Hepatocyte (in vitro differentiated cells): Measurements from ENCODE around the gene ATP8A2. TPM values are rescaled to one million over a fixed set of nuclear protein-coding genes. Genes with fewer than 3 reads are reported as not detected.
"Not testable (repeated sequence)": the region's sequence is repeated elsewhere in the genome, so short reads cannot be mapped to it uniquely, and the experiment has no call there.

ENCODE experiments used
- DNase-seq: peaks from one replicate; pipeline ENCODE4 v3.0.0-alpha.2; 2016; ENCODE audit warnings: low spot score
- H2AFZ ChIP-seq: fragments of 200-600 bp; sonication (generic); 2 replicates; pipeline ENCODE4 v1.6.0; 2016; ENCODE audit warnings: antibody characterized with exemption, mild to moderate bottlenecking
- H3K27ac ChIP-seq: fragments of 200-600 bp; sonication (generic); 2 replicates; pipeline ENCODE4 v1.5.1; 2016; ENCODE audit warnings: mild to moderate bottlenecking
- H3K27me3 ChIP-seq: fragments of 200-600 bp; sonication (generic); 2 replicates; pipeline ENCODE4 v1.6.1; 2016
- H3K36me3 ChIP-seq: fragments of 200-600 bp; sonication (generic); replicated peaks from 2 replicates; pipeline ENCODE4 v1.5.1; 2016; ENCODE audit warnings: low read depth; ENCODE audit not compliant: insufficient read depth
- H3K4me1 ChIP-seq: fragments of 200-600 bp; sonication (generic); 2 replicates; pipeline ENCODE4 v1.5.1; 2016; ENCODE audit warnings: mild to moderate bottlenecking, moderate library complexity; ENCODE audit not compliant: insufficient read depth
- H3K4me2 ChIP-seq: fragments of 200-600 bp; sonication (generic); 2 replicates; pipeline ENCODE4 v1.6.0; 2016
- H3K4me3 ChIP-seq: fragments of 200-600 bp; sonication (generic); 2 replicates; pipeline ENCODE4 v1.5.1; 2016; ENCODE audit warnings: mild to moderate bottlenecking
- H3K79me2 ChIP-seq: fragments of 200-600 bp; sonication (generic); 2 replicates; pipeline ENCODE4 v1.6.0; 2017; ENCODE audit warnings: mild to moderate bottlenecking
- H3K9me2 ChIP-seq: fragments of 200-600 bp; sonication (generic); replicated peaks from 2 replicates; pipeline ENCODE4 v1.6.0; 2017; ENCODE audit warnings: mild to moderate bottlenecking; ENCODE audit not compliant: insufficient read depth
- H3K9me3 ChIP-seq: fragments of 200-600 bp; sonication (generic); 2 replicates; pipeline ENCODE4 v1.5.1; 2016; ENCODE audit warnings: low read depth, mild to moderate bottlenecking
- H4K20me1 ChIP-seq: fragments of 200-600 bp; sonication (generic); 2 replicates; pipeline ENCODE4 v1.6.0; 2016; ENCODE audit warnings: mild to moderate bottlenecking; ENCODE audit not compliant: insufficient read depth, poor library complexity, severe bottlenecking
- EZH2 ChIP-seq: fragments of 200-600 bp; sonication (generic); IDR thresholded peaks from 2 replicates; pipeline ENCODE4 v1.6.1; 2016; ENCODE audit warnings: antibody characterized with exemption, mild to moderate bottlenecking, borderline replicate concordance
- EZH2phosphoT487 ChIP-seq: fragments of 200-600 bp; sonication (generic); IDR thresholded peaks from one replicate; pipeline ENCODE4 v1.6.1; 2018; ENCODE audit warnings: antibody characterized with exemption, mild to moderate bottlenecking, low read depth, moderate library complexity; ENCODE audit not compliant: unreplicated experiment, severe bottlenecking
- WGBS: methylation state at CpG from one replicate; pipeline ENCODE4 v1.1.6; 2016; ENCODE audit warnings: low lambda C conversion rate; ENCODE audit errors: missing lambda C conversion rate; 5-methylcytosine and 5-hydroxymethylcytosine counted together
- polyA plus RNA-seq: library from polyadenylated mRNA; unstranded; fragments of >200 nt; fragmentation: Nextera tagmentation; extraction: Ambion mirVana; gene quantifications from 2 replicates; pipeline ENCODE4 v1.2.1, GENCODE V29; 2016
- total RNA-seq: library from RNA; depleted of rRNA; stranded (reverse); fragments of >200 nt; gene quantifications from 2 replicates; pipeline ENCODE4 v1.2.3, GENCODE V29; 2014
- TF ChIP-seq, protein P1 (sequence below): fragments of 200-600 bp; sonication (generic); IDR thresholded peaks from 2 replicates; pipeline ENCODE4 v1.5.1; 2016; ENCODE audit warnings: antibody characterized with exemption, mild to moderate bottlenecking; ENCODE audit not compliant: poor library complexity

Gene ATP8A2
- total and polyA plus RNA-seq, 2 experiments from 2014 or later, result 2.1 to 3.1 TPM

DNA sequence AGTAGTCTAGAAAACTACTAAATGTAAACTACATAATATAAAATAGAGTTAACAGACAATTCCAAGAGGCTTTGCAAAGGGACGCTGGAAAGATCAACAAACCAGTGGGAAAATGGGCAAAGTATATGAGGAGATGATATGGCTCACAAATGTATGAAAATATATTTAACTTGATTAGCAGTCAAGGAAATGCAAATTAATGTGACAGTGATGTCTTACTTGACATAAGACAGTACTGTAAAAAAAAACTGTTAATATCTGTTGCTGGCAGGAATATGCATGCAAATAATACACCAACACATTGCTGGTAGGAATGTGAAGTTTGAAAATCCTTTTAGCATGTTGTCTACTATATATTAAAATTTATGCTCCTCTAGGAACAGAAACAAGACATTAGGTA lies 136.1 kb downstream of the ATP8A2 start:
- no peak overlapping the region for H3K4me3 ChIP-seq
- DNase-seq, result no peak
- no peaks in the 10 kb centered on the region for H3K9me3 ChIP-seq
- WGBS, result 85% methylated on average over 1 of the region's 1 CpG
- H3K4me2 ChIP-seq, result no peak overlapping the region
- no peaks in the 10 kb centered on the region for H3K79me2 ChIP-seq
- H3K4me1 ChIP-seq, result no peaks in the 10 kb centered on the region
- TF ChIP-seq EZH2 (no peak), EZH2phosphoT487 (no peak)
- TF ChIP-seq, protein P1, sequence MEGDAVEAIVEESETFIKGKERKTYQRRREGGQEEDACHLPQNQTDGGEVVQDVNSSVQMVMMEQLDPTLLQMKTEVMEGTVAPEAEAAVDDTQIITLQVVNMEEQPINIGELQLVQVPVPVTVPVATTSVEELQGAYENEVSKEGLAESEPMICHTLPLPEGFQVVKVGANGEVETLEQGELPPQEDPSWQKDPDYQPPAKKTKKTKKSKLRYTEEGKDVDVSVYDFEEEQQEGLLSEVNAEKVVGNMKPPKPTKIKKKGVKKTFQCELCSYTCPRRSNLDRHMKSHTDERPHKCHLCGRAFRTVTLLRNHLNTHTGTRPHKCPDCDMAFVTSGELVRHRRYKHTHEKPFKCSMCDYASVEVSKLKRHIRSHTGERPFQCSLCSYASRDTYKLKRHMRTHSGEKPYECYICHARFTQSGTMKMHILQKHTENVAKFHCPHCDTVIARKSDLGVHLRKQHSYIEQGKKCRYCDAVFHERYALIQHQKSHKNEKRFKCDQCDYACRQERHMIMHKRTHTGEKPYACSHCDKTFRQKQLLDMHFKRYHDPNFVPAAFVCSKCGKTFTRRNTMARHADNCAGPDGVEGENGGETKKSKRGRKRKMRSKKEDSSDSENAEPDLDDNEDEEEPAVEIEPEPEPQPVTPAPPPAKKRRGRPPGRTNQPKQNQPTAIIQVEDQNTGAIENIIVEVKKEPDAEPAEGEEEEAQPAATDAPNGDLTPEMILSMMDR, result no peak
- H4K20me1 ChIP-seq, result no peaks in the 10 kb centered on the region
- H3K27me3 ChIP-seq, result no peaks in the 10 kb centered on the region
- no peak overlapping the region for H2AFZ ChIP-seq
- H3K27ac ChIP-seq, result no peak overlapping the region
- no peaks in the 10 kb centered on the region for H3K36me3 ChIP-seq
- no peaks in the 10 kb centered on the region for H3K9me2 ChIP-seq

DNA sequence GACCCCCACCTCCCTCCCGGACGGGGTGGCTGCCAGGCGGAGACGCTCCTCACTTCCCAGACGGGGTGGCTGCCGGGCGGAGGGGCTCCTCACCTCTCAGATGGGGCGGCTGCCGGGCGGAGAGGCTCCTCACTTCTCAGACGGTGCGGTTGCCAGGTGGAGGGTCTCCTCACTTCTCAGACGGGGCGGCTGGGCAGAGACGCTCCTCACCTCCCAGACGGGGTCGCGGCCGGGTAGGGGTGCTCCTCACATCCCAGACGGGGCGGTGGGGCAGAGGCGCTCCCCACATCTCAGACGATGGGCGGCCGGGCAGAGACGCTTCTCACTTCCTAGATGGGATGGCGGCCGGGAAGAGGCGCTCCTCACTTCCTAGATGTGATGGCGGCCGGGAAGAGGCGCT lies 141.3 kb downstream of the ATP8A2 start:
- H3K9me3 ChIP-seq, H3K27ac ChIP-seq: not testable (repeated sequence)

DNA sequence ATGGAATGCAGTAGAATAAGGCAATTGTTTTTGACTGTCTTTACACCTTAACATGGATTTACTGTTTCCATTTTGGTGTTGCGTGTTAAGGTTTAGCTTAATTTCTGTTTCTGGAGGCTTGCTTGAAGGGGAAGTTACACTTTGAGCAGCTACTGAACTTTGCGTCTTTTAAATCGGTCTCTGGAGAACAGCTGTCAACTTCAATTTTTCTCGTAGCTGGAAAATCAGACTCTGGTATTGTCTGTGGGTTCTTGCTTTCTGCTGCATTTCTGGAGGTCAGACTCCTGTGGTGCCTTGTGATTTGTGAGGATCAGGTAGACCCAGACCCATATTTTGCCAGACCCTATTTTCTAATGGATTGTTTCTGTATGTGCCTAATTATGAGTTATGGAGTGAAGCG lies 146.7 kb downstream of the ATP8A2 start:
- Histone ChIP-seq H3K27ac (no peak overlapping the region), H3K4me2 (no peak overlapping the region), H3K27me3 (no peaks in the 10 kb centered on the region), H3K9me3 (no peaks in the 10 kb centered on the region), H3K9me2 (no peaks in the 10 kb centered on the region), H3K4me3 (no peak overlapping the region), H3K79me2 (no peaks in the 10 kb centered on the region), H2AFZ (no peak overlapping the region), H3K36me3 (no peaks in the 10 kb centered on the region), H3K4me1 (no peaks in the 10 kb centered on the region), H4K20me1 (no peaks in the 10 kb centered on the region)
- WGBS, result 91% methylated on average over 5 of the region's 5 CpGs
- no peak for DNase-seq
- TF ChIP-seq EZH2, result no peak
- no peak for TF ChIP-seq EZH2phosphoT487
- TF ChIP-seq, protein P1, result no peak

More for the DNA sequence above, 141.3 kb downstream of the ATP8A2 start:
- not testable (repeated sequence) for H2AFZ ChIP-seq, DNase-seq, H3K79me2 ChIP-seq, H3K4me3 ChIP-seq, H3K36me3 ChIP-seq, H4K20me1 ChIP-seq, H3K27me3 ChIP-seq, H3K4me2 ChIP-seq, H3K4me1 ChIP-seq, H3K9me2 ChIP-seq
- WGBS, result 98% methylated on average over 10 of the region's 32 CpGs

DNA sequence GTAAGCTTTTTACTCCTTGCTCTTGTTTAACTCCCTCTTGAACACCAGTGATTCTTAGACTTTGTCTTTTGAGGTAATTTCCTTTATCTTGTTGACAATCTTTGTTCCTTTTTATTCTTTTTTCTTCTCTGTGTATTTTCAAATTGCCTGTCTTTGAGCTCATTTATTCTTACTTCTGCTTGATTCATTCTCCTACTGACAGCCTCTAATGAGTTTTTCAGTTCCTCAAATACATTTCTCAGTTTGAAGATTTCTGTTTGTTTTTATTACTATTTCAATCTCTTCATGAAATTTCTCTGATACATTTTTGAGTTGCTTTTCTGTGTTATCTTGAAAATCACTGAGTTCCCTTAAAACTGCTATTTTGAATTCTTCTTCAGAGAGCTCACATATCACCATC lies 154.1 kb downstream of the ATP8A2 start:
- DNase-seq, result no peak
- no peaks in the 10 kb centered on the region for H3K79me2 ChIP-seq
- H3K9me2 ChIP-seq, result no peaks in the 10 kb centered on the region
- H3K4me2 ChIP-seq, result no peak overlapping the region
- no peak overlapping the region for H3K4me3 ChIP-seq
- H3K4me1 ChIP-seq, result no peaks in the 10 kb centered on the region
- H3K9me3 ChIP-seq, result peaks cover 6% of the 10 kb centered on the region
- no peaks in the 10 kb centered on the region for H4K20me1 ChIP-seq
- H3K36me3 ChIP-seq, result no peaks in the 10 kb centered on the region
- TF ChIP-seq EZH2 (no peak), EZH2phosphoT487 (no peak)
- TF ChIP-seq, protein P1, result no peak
- no peak overlapping the region for H2AFZ ChIP-seq
- H3K27me3 ChIP-seq, result no peaks in the 10 kb centered on the region
- no peak overlapping the region for H3K27ac ChIP-seq
